ENCODE results near the gene DCAF10.

DNA sequence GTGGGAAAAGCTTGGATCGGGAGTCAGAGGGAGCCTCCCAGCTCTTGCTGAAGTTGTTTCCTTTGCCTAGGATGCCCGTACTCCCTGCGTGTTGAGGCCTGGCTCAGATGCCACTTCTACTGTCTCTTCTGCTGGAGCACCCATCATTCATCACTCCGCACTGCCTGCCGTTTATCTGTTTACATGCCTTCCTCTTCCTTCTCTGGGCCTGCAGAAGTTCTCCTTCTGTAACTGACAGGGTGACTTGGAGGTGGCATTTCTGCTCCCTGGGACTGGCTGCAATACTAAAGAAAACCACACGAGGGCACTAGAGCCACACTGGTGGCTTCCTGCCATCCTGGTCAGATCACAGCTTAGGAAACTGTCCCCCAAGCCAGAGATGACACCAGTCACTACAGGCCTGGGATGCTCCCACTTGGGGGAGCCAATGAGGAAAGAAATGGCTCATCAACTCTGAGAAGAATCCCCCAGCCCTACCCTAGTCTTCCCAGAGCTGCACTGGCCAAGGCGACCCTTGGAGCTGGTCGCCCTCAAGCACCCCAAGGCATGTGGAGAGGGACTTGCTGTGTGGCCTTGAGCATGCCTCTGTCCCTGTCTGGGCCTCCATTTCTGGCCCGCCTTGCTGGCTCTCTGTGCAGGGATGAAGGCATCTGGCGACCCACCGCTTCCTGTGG is 113.0 kb downstream of the DCAF10 start:
- TF ChIP-seq, protein P1, sequence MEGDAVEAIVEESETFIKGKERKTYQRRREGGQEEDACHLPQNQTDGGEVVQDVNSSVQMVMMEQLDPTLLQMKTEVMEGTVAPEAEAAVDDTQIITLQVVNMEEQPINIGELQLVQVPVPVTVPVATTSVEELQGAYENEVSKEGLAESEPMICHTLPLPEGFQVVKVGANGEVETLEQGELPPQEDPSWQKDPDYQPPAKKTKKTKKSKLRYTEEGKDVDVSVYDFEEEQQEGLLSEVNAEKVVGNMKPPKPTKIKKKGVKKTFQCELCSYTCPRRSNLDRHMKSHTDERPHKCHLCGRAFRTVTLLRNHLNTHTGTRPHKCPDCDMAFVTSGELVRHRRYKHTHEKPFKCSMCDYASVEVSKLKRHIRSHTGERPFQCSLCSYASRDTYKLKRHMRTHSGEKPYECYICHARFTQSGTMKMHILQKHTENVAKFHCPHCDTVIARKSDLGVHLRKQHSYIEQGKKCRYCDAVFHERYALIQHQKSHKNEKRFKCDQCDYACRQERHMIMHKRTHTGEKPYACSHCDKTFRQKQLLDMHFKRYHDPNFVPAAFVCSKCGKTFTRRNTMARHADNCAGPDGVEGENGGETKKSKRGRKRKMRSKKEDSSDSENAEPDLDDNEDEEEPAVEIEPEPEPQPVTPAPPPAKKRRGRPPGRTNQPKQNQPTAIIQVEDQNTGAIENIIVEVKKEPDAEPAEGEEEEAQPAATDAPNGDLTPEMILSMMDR (IDR thresholded peaks at IDR 0.05; ENCODE audit: low read depth, low read length, missing input control): peak; percentile 99
- TF ChIP-seq RXRA (IDR thresholded peaks at IDR 0.05): peak; percentile 22 to 49
- TF ChIP-seq JUND (IDR thresholded peaks at IDR 0.05): no peak
- TF ChIP-seq, protein P2, sequence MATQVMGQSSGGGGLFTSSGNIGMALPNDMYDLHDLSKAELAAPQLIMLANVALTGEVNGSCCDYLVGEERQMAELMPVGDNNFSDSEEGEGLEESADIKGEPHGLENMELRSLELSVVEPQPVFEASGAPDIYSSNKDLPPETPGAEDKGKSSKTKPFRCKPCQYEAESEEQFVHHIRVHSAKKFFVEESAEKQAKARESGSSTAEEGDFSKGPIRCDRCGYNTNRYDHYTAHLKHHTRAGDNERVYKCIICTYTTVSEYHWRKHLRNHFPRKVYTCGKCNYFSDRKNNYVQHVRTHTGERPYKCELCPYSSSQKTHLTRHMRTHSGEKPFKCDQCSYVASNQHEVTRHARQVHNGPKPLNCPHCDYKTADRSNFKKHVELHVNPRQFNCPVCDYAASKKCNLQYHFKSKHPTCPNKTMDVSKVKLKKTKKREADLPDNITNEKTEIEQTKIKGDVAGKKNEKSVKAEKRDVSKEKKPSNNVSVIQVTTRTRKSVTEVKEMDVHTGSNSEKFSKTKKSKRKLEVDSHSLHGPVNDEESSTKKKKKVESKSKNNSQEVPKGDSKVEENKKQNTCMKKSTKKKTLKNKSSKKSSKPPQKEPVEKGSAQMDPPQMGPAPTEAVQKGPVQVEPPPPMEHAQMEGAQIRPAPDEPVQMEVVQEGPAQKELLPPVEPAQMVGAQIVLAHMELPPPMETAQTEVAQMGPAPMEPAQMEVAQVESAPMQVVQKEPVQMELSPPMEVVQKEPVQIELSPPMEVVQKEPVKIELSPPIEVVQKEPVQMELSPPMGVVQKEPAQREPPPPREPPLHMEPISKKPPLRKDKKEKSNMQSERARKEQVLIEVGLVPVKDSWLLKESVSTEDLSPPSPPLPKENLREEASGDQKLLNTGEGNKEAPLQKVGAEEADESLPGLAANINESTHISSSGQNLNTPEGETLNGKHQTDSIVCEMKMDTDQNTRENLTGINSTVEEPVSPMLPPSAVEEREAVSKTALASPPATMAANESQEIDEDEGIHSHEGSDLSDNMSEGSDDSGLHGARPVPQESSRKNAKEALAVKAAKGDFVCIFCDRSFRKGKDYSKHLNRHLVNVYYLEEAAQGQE (IDR thresholded peaks at IDR 0.05): no peak
- TF ChIP-seq SP1 (IDR thresholded peaks at IDR 0.05): no peak
- TF ChIP-seq, protein P3, sequence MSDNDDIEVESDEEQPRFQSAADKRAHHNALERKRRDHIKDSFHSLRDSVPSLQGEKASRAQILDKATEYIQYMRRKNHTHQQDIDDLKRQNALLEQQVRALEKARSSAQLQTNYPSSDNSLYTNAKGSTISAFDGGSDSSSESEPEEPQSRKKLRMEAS (IDR thresholded peaks at IDR 0.05): no peak
- no peak for TF ChIP-seq HNF4A (conservative IDR thresholded peaks at IDR 0.05)
- TF ChIP-seq TAF1 (conservative IDR thresholded peaks at IDR 0.05): no peak
- no peak for TF ChIP-seq EGR1 (IDR thresholded peaks at IDR 0.05; ENCODE audit: low read depth in 2 of 2)

Measured in liver (tissue), 3 donors.